ENCODE measurements around the gene CGN.

The CGN gene

DNA sequence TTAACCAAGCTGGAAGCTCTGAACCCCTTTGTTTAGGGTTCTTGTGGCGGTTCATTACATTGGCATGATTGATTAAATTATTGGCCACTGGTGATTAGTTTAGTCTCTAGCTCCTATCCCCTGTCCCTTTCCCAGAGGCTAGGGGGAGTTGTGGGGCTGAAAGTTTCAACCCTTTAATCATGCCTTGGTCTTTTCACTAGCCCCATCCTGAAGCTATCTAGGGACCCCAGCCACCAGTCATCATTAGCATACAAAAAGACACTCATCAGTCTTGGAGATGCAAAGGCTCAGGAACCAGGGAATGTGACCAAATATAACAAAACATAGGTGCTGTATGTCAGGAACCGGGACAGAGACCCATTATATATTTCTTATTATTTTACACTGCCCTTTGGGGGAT lies 66.0 kb downstream of the CGN start:
- in situ Hi-C loops (cut with MboI; ENCODE audit: low pct_unique_long_range_greater_than_20kb, low sequenced_read_pairs): no loop called here
- no peak for DNase-seq

DNA sequence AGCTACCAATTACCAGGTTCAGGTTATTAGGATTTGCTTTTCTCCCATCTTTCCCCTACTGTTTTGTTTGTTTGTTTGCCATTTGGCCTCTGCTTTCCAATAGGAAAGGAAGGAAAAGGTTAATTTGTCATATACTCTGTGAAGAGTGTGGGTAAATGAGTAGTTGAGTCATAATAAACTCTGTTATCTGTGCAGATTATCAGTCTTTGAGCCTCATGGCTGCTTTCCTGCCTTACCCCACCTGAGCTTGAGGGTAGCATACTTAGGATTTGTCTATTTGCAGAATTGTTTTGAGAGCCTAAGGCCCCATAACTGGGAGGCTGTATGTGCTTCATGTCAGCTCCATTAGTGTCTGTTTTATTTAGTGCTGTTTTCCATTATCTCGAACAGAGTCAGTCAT lies 67.8 kb downstream of the CGN start:
- in situ Hi-C loops (cut with MboI; ENCODE audit: low pct_unique_long_range_greater_than_20kb, low sequenced_read_pairs): no loop called here
- DNase-seq: no peak

DNA sequence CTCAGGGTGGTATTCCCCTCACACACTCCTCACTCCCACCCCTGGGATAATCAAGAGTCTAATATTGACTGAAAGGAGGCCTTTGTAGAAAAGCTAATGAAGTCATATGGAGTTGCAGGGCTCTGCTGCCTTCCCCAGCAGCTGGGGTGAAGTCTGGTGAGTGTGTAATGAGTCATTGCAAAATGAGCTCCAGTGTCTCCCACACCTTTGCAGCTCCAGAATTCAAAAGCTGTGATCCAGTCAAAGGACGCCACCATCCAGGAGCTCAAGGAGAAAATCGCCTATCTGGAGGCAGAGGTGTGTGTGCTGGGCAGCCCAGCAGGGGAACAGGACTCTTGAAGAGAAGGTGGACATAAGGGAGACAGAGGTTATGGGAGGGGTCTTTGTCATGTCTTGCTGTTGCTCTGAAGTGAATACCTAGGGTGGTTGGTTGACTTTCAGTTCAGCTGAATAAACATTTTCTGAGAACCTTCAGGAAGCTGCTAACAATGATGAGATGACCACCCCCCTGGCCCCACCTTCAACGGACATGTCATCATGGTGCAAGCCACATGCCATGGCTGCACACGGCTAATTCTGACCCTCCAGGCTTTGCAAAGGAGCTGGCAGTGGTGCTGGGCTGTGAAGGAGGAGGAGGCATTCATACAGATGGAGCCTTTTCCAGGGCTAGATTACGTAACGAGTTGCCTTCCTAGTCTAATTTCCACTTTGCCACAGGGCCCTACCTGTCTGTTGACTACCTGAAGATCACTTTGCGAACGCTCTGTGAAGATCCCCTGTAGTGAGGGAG lies 68.4 kb downstream of the CGN start:
- DNase-seq: no peak
- in situ Hi-C loops (cut with MboI; ENCODE audit: low pct_unique_long_range_greater_than_20kb, low sequenced_read_pairs): no loop called here

DNA sequence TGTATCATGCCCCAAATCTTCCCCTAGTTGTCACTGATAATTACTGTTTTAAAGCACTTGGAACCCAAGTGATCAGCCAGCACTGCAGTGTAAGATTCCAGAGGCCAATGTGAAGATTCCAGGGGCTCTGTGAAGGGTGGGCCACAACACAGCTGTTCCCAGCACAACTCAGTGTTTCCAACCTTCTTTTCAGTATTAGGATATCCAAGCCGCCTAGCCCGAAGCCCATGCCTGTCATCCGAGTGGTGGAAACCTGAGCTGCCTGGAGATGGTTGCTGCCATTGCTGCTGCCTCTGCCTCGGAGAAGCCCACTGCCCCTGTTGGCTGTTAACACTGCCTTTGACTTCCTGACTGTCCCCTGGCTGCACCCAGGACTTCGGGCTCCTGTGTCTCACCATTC lies 70.3 kb downstream of the CGN start:
- in situ Hi-C loops (cut with MboI; ENCODE audit: low pct_unique_long_range_greater_than_20kb, low sequenced_read_pairs): no loop called here

DNA sequence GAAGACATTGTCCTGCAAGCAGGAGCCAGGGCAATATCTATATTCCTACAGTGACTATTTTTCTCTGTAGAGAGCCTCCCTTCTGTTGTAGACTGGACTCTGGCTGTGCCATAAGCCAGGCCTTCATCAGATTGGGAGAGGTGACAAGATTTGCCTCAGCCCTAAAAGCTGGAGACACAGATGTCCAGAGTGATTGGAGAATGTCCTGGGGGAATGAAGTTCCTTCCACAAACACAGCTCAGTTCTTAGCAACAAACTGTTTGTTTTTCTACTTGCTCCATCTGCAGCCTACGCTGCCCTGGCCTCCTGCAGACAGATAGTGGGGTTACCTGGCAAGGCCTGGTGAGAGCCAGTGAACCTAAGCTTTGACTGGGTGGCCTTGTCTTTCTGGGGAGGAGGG lies 70.7 kb downstream of the CGN start:
- in situ Hi-C loops (cut with MboI; ENCODE audit: low pct_unique_long_range_greater_than_20kb, low sequenced_read_pairs): no loop called here
- DNase-seq: no peak

More for the DNA sequence above, 70.3 kb downstream of the CGN start:
- no peak for DNase-seq

DNA sequence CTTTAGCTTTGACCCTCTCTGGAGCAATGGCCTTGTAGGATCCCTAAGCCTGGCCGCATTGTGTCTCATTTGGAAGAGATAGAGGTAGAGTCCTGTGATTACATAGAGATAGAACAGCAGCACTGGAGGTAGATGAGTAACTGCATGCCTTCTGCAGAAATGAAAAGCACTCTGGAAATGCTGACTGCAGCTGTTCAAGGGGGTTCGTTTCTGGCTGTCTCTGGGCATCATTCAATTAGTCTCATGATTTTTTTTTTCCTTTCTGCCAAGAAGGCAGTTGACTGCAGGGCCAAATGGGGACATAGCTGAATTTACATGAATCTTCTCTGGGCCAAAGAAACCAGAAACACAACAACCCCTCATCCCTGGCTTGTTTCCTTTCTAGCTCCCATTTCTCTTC lies 72.6 kb downstream of the CGN start:
- DNase-seq: no peak
- in situ Hi-C loops (cut with MboI; ENCODE audit: low pct_unique_long_range_greater_than_20kb, low sequenced_read_pairs): no loop called here

DNA sequence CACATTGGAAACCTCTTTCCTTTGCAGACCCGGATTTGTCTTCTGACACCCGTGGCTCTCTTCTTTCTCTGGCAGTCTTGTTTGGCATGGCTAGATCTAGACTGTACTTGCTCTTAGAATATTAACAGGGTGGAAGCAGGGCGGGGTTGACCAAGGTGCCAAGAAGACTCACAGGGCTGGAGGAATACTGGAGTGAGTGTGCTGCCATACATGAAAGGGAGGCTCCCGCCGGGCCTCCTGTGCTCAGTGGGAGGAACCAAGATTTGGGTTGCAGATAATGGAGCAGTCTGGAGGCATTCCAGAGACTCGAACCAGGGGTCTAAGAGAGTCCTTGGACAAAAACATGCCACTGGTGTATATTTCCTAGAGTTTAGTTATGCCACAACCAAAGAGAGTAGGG lies 73.1 kb downstream of the CGN start:
- no peak for DNase-seq
- in situ Hi-C loops (cut with MboI; ENCODE audit: low pct_unique_long_range_greater_than_20kb, low sequenced_read_pairs): no loop called here

DNA sequence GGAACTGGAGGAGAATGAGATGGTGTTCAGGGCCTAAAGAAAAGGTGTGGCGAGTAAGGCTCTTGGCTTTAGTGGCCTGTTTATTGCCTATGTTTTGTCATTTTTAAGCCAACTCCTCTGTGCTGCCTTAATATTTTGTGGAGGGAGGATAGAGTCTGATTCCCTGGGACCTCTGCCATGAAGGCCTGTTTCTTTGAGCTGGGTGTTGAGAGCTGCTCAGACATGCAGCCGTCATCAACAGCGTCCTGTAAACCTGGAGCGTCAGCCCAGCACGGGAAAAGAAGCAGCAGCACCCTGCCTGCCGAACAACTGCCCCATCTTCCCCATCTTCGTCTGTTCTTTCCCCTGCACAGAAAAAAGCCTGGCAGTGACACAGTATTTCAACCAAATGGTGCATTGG lies 73.6 kb downstream of the CGN start:
- no peak for DNase-seq
- in situ Hi-C loops (cut with MboI; ENCODE audit: low pct_unique_long_range_greater_than_20kb, low sequenced_read_pairs): no loop called here

DNA sequence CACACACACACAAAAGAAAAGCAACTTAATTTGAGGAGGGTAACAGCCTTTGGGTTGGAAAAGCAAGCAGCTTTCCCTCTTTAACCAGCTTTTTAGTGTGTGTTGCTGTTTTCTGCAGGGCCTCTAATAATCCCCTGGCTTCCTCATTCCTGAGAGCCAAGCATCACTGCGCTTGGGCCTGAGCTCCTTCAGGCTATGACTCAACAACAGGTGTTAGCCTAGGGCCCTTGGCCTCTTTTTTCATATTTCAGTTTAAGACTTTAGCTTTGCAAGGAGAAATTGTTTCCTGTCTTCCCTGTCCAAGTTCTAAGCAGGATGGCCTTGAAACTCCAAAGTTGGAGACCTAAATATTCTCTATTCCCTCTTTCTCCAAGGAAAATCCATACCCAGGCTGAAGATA lies 74.4 kb downstream of the CGN start:
- in situ Hi-C loops (cut with MboI; ENCODE audit: low pct_unique_long_range_greater_than_20kb, low sequenced_read_pairs): no loop called here
- DNase-seq: peak; percentile 50
